ENCODE results near the gene KIF1B.

KIF1B gene

GRCh38 chr1:10292188-10292587, 81.8 kb downstream of the KIF1B start:
- CTCF ChIA-PET, result no interaction called here
- POLR2A ChIA-PET, result no interaction called here
- DNase-seq (ENCODE audit: extremely low spot score), result no peak
- TF ChIP-seq SP1 (IDR thresholded peaks at IDR 0.05) (no peak), SUZ12 (IDR thresholded peaks at IDR 0.05) (no peak), CTBP1 (IDR thresholded peaks at IDR 0.05; ENCODE audit: borderline replicate concordance) (no peak), NFRKB (IDR thresholded peaks at IDR 0.05) (no peak), FOXK2 (IDR thresholded peaks at IDR 0.05) (no peak)

- no peak for TF ChIP-seq L3MBTL2 (conservative IDR thresholded peaks at IDR 0.05)
- no peak for TF ChIP-seq SUZ12 (IDR thresholded peaks at IDR 0.05)
- TF ChIP-seq FOXK2 (IDR thresholded peaks at IDR 0.05), result no peak
- TF ChIP-seq, protein P1, sequence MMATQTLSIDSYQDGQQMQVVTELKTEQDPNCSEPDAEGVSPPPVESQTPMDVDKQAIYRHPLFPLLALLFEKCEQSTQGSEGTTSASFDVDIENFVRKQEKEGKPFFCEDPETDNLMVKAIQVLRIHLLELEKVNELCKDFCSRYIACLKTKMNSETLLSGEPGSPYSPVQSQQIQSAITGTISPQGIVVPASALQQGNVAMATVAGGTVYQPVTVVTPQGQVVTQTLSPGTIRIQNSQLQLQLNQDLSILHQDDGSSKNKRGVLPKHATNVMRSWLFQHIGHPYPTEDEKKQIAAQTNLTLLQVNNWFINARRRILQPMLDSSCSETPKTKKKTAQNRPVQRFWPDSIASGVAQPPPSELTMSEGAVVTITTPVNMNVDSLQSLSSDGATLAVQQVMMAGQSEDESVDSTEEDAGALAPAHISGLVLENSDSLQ (IDR thresholded peaks at IDR 0.05), result no peak
- no peak for TF ChIP-seq ZNF384 (IDR thresholded peaks at IDR 0.05)
- ChIA-PET POLR2A (no interaction called here), CTCF (no interaction called here)
- no peak for DNase-seq (ENCODE audit: extremely low spot score)
Measured at GRCh38 chr1:10295481-10296085, 85.2 kb downstream of the KIF1B start.

GRCh38 chr1:10299151-10299550, 88.8 kb downstream of the KIF1B start:
- no peak for TF ChIP-seq TARDBP (IDR thresholded peaks at IDR 0.05)
- TF ChIP-seq FOXM1 (IDR thresholded peaks at IDR 0.05; ENCODE audit: borderline replicate concordance), result no peak
- TF ChIP-seq ARNT (IDR thresholded peaks at IDR 0.05), result no peak
- TF ChIP-seq SP1 (IDR thresholded peaks at IDR 0.05), result no peak
- ChIA-PET CTCF (no interaction called here), POLR2A (no interaction called here)
- DNase-seq (ENCODE audit: extremely low spot score), result no peak

GRCh38 chr1:10302416-10302815, 92.0 kb downstream of the KIF1B start:
- ChIA-PET POLR2A (no interaction called here), CTCF (no interaction called here)
- DNase-seq (ENCODE audit: extremely low spot score), result no peak

GRCh38 chr1:10304295-10304694, 93.9 kb downstream of the KIF1B start:
- DNase-seq (ENCODE audit: extremely low spot score), result no peak
- TF ChIP-seq TARDBP (IDR thresholded peaks at IDR 0.05) (no peak), ELF4 (IDR thresholded peaks at IDR 0.05) (no peak), BHLHE40 (IDR thresholded peaks at IDR 0.05; ENCODE audit: borderline replicate concordance) (no peak), CTBP1 (IDR thresholded peaks at IDR 0.05; ENCODE audit: borderline replicate concordance) (no peak), SP1 (IDR thresholded peaks at IDR 0.05) (no peak), ARNT (IDR thresholded peaks at IDR 0.05) (no peak), LEF1 (IDR thresholded peaks at IDR 0.05; ENCODE audit: borderline replicate concordance) (no peak), FOXA1 (IDR thresholded peaks at IDR 0.05) (no peak), HDGF (IDR thresholded peaks at IDR 0.05; ENCODE audit: borderline replicate concordance) (no peak), SUZ12 (IDR thresholded peaks at IDR 0.05) (no peak), FOXK2 (IDR thresholded peaks at IDR 0.05) (no peak)
- TF ChIP-seq, protein P1 (IDR thresholded peaks at IDR 0.05), result no peak
- ChIA-PET POLR2A (no interaction called here), CTCF (no interaction called here)

More at GRCh38 chr1:10302416-10302815, 92.0 kb downstream of the KIF1B start:
- TF ChIP-seq, protein P1 (IDR thresholded peaks at IDR 0.05), result no peak
- TF ChIP-seq L3MBTL2 (conservative IDR thresholded peaks at IDR 0.05) (no peak), FOXK2 (IDR thresholded peaks at IDR 0.05) (no peak), FOXA1 (IDR thresholded peaks at IDR 0.05) (no peak), FOXM1 (IDR thresholded peaks at IDR 0.05; ENCODE audit: borderline replicate concordance) (no peak), LEF1 (IDR thresholded peaks at IDR 0.05; ENCODE audit: borderline replicate concordance) (no peak), NFRKB (IDR thresholded peaks at IDR 0.05) (no peak), BHLHE40 (IDR thresholded peaks at IDR 0.05; ENCODE audit: borderline replicate concordance) (no peak), ZNF384 (IDR thresholded peaks at IDR 0.05) (no peak), ELF4 (IDR thresholded peaks at IDR 0.05) (no peak)

GRCh38 chr1:10306435-10306834, 96.1 kb downstream of the KIF1B start:
- TF ChIP-seq FOXM1 (IDR thresholded peaks at IDR 0.05; ENCODE audit: borderline replicate concordance) (no peak), FOXA1 (IDR thresholded peaks at IDR 0.05) (no peak), L3MBTL2 (conservative IDR thresholded peaks at IDR 0.05) (no peak), CTBP1 (IDR thresholded peaks at IDR 0.05; ENCODE audit: borderline replicate concordance) (no peak), SP1 (IDR thresholded peaks at IDR 0.05) (no peak), HDGF (IDR thresholded peaks at IDR 0.05; ENCODE audit: borderline replicate concordance) (no peak), TARDBP (IDR thresholded peaks at IDR 0.05) (no peak), ZNF384 (IDR thresholded peaks at IDR 0.05) (no peak), BHLHE40 (IDR thresholded peaks at IDR 0.05; ENCODE audit: borderline replicate concordance) (no peak), SUZ12 (IDR thresholded peaks at IDR 0.05) (no peak), FOXK2 (IDR thresholded peaks at IDR 0.05) (no peak), NFRKB (IDR thresholded peaks at IDR 0.05) (no peak), ARNT (IDR thresholded peaks at IDR 0.05) (no peak), ELF4 (IDR thresholded peaks at IDR 0.05) (no peak), LEF1 (IDR thresholded peaks at IDR 0.05; ENCODE audit: borderline replicate concordance) (no peak)
- TF ChIP-seq, protein P1 (IDR thresholded peaks at IDR 0.05), result no peak
- CTCF ChIA-PET, result no interaction called here
- POLR2A ChIA-PET, result no interaction called here
- no peak for DNase-seq (ENCODE audit: extremely low spot score)
